SU-DHL-6 (cell line): ENCODE data around the gene DCAF4.

Experiments
- CTCF ChIP-seq: fragments of 200-600 bp; sonication (generic); IDR thresholded peaks from one replicate; pipeline ENCODE4 v1.5.1; 2017; ENCODE audit warnings: antibody characterized with exemption, mild to moderate bottlenecking, low read length, moderate library complexity; ENCODE audit not compliant: insufficient read depth, poor library complexity, severe bottlenecking
- EZH2phosphoT487 ChIP-seq: fragments of 200-600 bp; sonication (generic), shearing (Covaris generic); conservative IDR thresholded peaks from 2 replicates; pipeline ENCODE4 v1.6.1; 2018; ENCODE audit warnings: mild to moderate bottlenecking, antibody characterized with exemption, low read length, moderate library complexity, mixed read lengths

GRCh38 chr14:72883961-72884360 is 42.3 kb upstream of the DCAF4 start:
- TF ChIP-seq CTCF (no peak), EZH2phosphoT487 (no peak)
